ENCODE measurements around the gene ZNF443. TPM values are rescaled to one million over a fixed set of nuclear protein-coding genes. Genes with fewer than 3 reads are reported as not detected.

ZNF443 gene
- polyA plus RNA-seq, 1 of the 3 experiments (the other 2 are of a cell fraction): 0.92 TPM

DNA sequence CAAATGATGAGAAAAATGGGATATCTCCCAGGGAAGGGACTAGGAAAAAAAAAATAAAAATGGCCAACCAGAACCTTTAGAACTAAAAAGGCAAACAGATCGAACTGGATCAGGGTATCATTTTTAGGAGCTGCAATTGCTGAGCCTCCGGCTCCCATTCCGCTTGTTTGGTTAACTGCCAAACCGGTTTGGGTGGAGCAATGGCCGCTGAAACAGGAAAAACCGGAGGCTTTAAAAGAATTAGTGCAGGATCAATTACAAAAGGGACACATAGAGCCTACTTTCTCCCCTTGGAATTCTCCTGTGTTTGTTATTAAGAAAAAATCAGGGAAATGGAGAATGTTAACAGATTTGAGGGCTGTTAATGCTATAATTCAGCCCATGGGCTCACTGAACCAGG lies 12.7 kb upstream of the ZNF443 start:
- H3K9me2 ChIP-seq: no peaks in the 10 kb centered on the region
- ChIA-PET CTCF (no interaction called here), POLR2A (no interaction called here)
- no peaks in the 10 kb centered on the region for H3K79me2 ChIP-seq (ENCODE audit: insufficient read depth)
- H3K9ac ChIP-seq: no peak overlapping the region
- H3K9me3 ChIP-seq: peaks cover 8% of the 10 kb centered on the region
- peaks cover 0 to 7% of the 10 kb centered on the region in 2 experiments for H3K36me3 ChIP-seq (replicated peaks in 1 of 2; ENCODE audit: control insufficient read depth in 1 of 2, insufficient read depth in 2 of 2, low read length in 1 of 2)
- no peak overlapping the region for H3K4me2 ChIP-seq
- TF ChIP-seq GABPA (IDR thresholded peaks at IDR 0.05; ENCODE audit: low read depth) (no peak), TEAD4 (IDR thresholded peaks at IDR 0.05; ENCODE audit: borderline replicate concordance, insufficient read depth) (no peak), POLR2AphosphoS5 (IDR thresholded peaks at IDR 0.05; ENCODE audit: low read depth, low read length) (no peak), TAF1 (IDR thresholded peaks at IDR 0.05; ENCODE audit: borderline replicate concordance, low read depth, low read length) (no peak), CHD2 (IDR thresholded peaks at IDR 0.05; ENCODE audit: low read length, partially characterized antibody) (no peak)
- TF ChIP-seq, protein P1, sequence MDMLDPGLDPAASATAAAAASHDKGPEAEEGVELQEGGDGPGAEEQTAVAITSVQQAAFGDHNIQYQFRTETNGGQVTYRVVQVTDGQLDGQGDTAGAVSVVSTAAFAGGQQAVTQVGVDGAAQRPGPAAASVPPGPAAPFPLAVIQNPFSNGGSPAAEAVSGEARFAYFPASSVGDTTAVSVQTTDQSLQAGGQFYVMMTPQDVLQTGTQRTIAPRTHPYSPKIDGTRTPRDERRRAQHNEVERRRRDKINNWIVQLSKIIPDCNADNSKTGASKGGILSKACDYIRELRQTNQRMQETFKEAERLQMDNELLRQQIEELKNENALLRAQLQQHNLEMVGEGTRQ (IDR thresholded peaks at IDR 0.05; ENCODE audit: borderline replicate concordance, low read depth, low read length): no peak
- DNase-seq: no peak
- H3K4me3 ChIP-seq (ENCODE audit: low read depth in 2 of 2, low read length in 1 of 2): no peak overlapping the region
- 72% methylated on average over 6 of the region's 6 CpGs for WGBS (ENCODE audit: low lambda C conversion rate)
- H3K27me3 ChIP-seq (ENCODE audit: insufficient read depth): no peaks in the 10 kb centered on the region
- H3F3A ChIP-seq (replicated peaks; ENCODE audit: insufficient read depth): no peaks in the 10 kb centered on the region
- no peaks in the 10 kb centered on the region for H4K20me1 ChIP-seq (ENCODE audit: insufficient read depth)
- no peak overlapping the region for H2AFZ ChIP-seq (ENCODE audit: low read depth)
- H3K4me1 ChIP-seq (ENCODE audit: control insufficient read depth in 1 of 2, insufficient read depth in 2 of 2, low read depth in 1 of 2, low read length in 1 of 2): no peaks in the 10 kb centered on the region
- H3K27ac ChIP-seq (ENCODE audit: low read depth in 2 of 2, low read length in 1 of 2): no peak overlapping the region

DNA sequence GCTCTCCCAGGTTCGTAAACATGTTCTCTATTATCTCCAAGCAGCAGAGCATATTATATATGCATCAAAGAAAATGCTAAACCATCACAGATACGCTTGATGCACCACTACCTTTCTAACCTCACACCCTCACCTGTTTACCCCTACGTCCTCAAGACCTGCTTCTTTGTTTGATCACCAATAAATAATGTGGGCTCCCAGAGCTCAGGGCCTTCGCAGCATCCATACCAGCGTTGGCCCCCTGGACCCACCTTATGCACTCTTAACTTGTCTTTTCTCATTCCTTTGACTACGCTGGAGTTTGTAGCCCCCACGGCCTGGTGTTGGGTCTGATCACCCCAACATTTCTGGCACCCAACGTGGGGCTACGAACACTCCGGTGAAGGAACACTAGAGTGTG lies 10.0 kb upstream of the ZNF443 start:
- Histone ChIP-seq H3K36me3 (replicated peaks in 1 of 2; ENCODE audit: control insufficient read depth in 1 of 2, insufficient read depth in 2 of 2, low read length in 1 of 2) (no peaks in the 10 kb centered on the region), H3K79me2 (ENCODE audit: insufficient read depth) (no peaks in the 10 kb centered on the region), H3K9ac (no peak overlapping the region), H3F3A (replicated peaks; ENCODE audit: insufficient read depth) (no peaks in the 10 kb centered on the region), H3K4me2 (no peak overlapping the region), H3K27me3 (ENCODE audit: insufficient read depth) (no peaks in the 10 kb centered on the region), H3K9me2 (no peaks in the 10 kb centered on the region), H3K27ac (ENCODE audit: low read depth in 2 of 2, low read length in 1 of 2) (no peak overlapping the region), H2AFZ (ENCODE audit: low read depth) (no peak overlapping the region), H3K9me3 (peaks cover 4% of the 10 kb centered on the region), H3K4me3 (ENCODE audit: low read depth in 2 of 2, low read length in 1 of 2) (no peak overlapping the region), H3K4me1 (ENCODE audit: control insufficient read depth in 1 of 2, insufficient read depth in 2 of 2, low read depth in 1 of 2, low read length in 1 of 2) (no peaks in the 10 kb centered on the region), H4K20me1 (ENCODE audit: insufficient read depth) (no peaks in the 10 kb centered on the region)
- TF ChIP-seq GATA2 (CRISPR knock-in tag; IDR thresholded peaks at IDR 0.05) (no peak), RCOR1 (IDR thresholded peaks at IDR 0.05; ENCODE audit: low read length) (no peak), TAF1 (IDR thresholded peaks at IDR 0.05; ENCODE audit: borderline replicate concordance, low read depth, low read length) (no peak), MXI1 (IDR thresholded peaks at IDR 0.05; ENCODE audit: low read depth, low read length) (no peak), RFX5 (IDR thresholded peaks at IDR 0.05; ENCODE audit: low read length) (no peak), EZH2phosphoT487 (IDR thresholded peaks at IDR 0.05; ENCODE audit: borderline replicate concordance, low read depth) (no peak), CHD2 (IDR thresholded peaks at IDR 0.05; ENCODE audit: low read length, partially characterized antibody) (no peak), EP300 (IDR thresholded peaks at IDR 0.05; ENCODE audit: borderline replicate concordance in 1 of 2, low read depth in 1 of 2, low read length in 1 of 2) (no peak), YY1 (IDR thresholded peaks at IDR 0.05; ENCODE audit: low read depth) (no peak)
- TF ChIP-seq, protein P2, sequence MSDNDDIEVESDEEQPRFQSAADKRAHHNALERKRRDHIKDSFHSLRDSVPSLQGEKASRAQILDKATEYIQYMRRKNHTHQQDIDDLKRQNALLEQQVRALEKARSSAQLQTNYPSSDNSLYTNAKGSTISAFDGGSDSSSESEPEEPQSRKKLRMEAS (IDR thresholded peaks at IDR 0.05; ENCODE audit: low read depth): no peak
- TF ChIP-seq, protein P3, sequence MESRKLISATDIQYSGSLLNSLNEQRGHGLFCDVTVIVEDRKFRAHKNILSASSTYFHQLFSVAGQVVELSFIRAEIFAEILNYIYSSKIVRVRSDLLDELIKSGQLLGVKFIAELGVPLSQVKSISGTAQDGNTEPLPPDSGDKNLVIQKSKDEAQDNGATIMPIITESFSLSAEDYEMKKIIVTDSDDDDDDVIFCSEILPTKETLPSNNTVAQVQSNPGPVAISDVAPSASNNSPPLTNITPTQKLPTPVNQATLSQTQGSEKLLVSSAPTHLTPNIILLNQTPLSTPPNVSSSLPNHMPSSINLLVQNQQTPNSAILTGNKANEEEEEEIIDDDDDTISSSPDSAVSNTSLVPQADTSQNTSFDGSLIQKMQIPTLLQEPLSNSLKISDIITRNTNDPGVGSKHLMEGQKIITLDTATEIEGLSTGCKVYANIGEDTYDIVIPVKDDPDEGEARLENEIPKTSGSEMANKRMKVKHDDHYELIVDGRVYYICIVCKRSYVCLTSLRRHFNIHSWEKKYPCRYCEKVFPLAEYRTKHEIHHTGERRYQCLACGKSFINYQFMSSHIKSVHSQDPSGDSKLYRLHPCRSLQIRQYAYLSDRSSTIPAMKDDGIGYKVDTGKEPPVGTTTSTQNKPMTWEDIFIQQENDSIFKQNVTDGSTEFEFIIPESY (IDR thresholded peaks at IDR 0.05; ENCODE audit: borderline replicate concordance, low read depth): no peak
- CTCF ChIA-PET: interaction anchor here (0.6 kb wide), 1 partner anchor 653 kb away, joined by 4 read pairs; no protein-coding TSS in a partner anchor
- 60% methylated on average over 10 of the region's 10 CpGs for WGBS (ENCODE audit: low lambda C conversion rate)
- POLR2A ChIA-PET: no interaction called here
- no peak for DNase-seq

Data from SK-N-SH (cell line).